Stimulated activated naive CD4-positive, alpha-beta T cell treated with Interleukin-2 at 50 U/mL for 16 hours (primary cell): ENCODE measurements around the gene METTL17.
"Not testable (repeated sequence)": the region's sequence is repeated elsewhere in the genome, so short reads cannot be mapped to it uniquely, and the experiment has no call there.

Experiments used
- DNase-seq: peaks from one replicate; lab custom pipeline; 2025; lab: John Stamatoyannopoulos, UW

METTL17 gene

DNA sequence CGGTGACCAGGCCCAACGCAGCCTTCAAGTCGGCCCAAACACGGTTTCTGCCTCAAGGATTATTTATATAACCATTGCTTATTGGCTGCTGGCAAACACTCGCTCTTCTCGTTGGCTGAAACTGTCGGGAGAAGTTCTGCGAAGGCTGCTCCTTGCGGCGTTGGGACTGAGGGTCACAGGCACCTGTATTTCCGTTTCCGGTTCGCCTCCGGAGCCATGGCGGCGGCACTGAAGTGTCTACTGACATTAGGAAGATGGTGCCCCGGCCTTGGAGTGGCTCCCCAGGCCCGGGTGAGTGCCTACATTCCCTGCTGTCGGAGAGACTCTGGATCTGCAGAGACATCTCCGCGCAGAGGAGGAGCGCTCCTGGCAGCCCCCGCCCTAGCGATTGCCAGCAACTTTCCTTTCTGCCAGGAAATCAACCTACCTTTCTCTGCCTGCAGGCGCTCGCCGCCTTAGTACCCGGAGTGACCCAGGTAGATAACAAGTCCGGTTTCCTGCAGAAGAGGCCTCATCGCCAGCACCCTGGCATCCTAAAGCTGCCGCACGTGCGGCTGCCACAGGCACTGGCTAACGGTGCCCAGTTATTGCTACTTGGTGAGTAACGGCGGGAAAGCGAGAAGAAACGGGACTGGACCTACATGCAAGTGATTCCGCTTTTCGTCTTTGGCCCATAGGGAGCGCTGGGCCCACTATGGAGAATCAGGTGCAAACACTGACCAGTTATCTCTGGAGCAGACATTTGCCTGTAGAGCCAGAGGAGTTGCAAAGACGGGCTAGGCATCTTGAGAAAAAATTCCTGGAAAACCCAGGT lies at the start of gene METTL17:
Gene METTL17 (plus strand): TSS at position 194 of the 814 bp plus-strand sequence. CDS start 23 bp downstream, at position 217.
- DNase-seq: peak; percentile 86

- DNase-seq: not testable (repeated sequence)
These were observed 44.6 kb upstream of the METTL17 start for GRCh38 chr14:20945146-20945545.

GRCh38 chr14:20946707-20947106 lies 43.1 kb upstream of the METTL17 start:
- not testable (repeated sequence) for DNase-seq

GRCh38 chr14:20954736-20955537 lies 34.8 kb upstream of the METTL17 start, which contains the start of gene RNASE2:
TSS of gene RNASE2 (plus strand) at chr14:20955487. CDS start at chr14:20955772, 285 bp downstream.
- DNase-seq: not testable (repeated sequence)

DNA sequence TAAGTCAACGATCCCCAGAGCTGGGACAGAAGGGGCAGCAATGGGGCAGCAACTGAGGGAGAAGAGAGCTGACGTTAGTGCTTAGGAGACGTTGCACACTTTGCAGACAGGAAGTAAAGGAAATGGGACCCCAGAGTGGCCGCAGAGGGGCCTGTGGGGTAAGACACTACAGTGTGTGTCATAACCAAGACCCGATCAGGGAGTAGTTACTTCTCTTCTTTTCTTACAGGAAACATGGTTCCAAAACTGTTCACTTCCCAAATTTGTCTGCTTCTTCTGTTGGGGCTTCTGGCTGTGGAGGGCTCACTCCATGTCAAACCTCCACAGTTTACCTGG lies 34.3 kb upstream of the METTL17 start:
- DNase-seq: not testable (repeated sequence)

DNA sequence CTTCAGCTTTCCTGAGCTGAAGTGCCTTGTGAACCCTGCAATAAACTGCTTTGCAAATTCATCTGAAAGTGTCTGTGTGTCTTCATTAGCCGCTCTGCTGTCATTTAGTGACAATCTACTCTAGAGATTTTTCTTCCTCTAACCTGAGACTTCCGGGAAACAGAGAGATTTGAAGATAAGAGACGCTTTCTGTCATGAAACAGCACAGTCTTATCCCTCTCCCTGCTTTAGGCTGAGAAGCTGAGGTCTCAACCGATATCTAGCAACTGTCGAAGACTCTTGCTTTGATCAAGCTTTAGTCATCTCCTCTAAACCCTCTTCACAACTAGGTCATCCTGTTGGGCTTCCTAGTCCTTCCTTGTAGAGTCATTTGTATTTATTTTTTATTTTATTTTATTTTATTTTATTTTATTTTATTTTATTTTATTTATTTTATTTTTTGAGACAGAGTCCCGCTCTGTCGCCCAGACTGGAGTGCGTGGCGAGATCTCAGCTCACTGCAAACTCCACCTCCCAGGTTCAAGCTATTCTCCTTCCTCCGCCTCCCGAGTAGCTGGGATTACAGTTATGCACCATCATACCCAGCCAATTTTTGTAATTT lies 33.3 kb upstream of the METTL17 start:
- no peak for DNase-seq

GRCh38 chr14:20958946-20959345 lies 30.8 kb upstream of the METTL17 start:
- not testable (repeated sequence) for DNase-seq

- DNase-seq: no peak
These were observed 20.4 kb upstream of the METTL17 start for GRCh38 chr14:20969336-20969735.

- DNase-seq: no peak
These were observed 19.2 kb upstream of the METTL17 start for GRCh38 chr14:20970647-20970982.

DNA sequence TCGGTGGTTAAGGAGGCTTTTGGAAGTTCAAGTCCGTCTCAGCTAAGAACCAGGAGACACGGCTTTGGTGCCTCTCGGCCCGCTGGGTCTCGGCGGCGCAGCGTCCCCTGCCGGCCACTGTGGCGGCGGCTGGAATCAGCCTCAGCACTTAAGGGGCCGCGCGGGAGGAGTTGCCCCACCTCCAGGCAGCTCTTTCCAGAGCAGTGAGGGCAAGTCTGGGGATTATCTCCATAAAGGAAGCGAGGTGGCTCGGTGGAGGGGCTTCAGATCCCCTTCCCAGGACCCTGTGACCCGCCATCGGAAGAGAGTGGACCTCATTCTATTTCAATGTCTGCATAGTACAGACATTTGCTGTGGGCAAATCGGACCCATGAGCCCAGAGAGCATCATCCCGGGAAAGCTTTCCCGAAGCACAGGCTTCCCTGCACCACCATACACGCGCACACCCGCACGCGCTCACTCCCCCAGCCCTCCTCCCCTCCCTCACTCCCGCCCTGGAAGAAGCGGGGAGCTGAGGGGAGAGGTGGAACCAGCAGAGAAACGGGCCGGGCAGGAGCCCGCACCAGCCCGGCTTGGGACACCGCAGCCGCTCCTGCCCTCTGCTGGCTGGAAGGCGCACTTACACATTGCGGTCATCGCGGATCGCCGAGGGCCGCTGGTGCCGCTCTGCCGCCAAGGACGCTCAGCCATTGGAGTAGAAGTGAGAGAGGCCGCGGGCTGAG lies 18.6 kb upstream of the METTL17 start:
- peak; percentile 75 for DNase-seq

DNA sequence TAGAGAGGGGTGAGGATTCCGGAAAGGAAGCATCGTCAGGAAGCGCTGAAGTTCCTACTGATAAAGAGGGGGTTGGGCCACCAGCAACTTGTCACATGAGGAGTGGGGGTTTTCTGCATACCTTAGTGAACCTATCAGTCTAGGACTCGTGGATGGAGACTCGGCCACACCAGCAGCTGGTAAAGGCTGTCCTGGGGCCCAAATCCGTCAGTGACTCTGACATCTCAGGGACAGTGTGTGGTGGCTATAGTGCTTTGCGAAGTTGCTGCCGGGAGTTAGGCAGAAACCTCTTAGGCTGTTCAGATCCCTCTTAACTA lies 18.1 kb upstream of the METTL17 start:
- DNase-seq: no peak

GRCh38 chr14:20973501-20973900 lies 16.3 kb upstream of the METTL17 start:
- DNase-seq: no peak

- no peak for DNase-seq
These were observed 13.5 kb upstream of the METTL17 start for GRCh38 chr14:20976291-20976690.

DNA sequence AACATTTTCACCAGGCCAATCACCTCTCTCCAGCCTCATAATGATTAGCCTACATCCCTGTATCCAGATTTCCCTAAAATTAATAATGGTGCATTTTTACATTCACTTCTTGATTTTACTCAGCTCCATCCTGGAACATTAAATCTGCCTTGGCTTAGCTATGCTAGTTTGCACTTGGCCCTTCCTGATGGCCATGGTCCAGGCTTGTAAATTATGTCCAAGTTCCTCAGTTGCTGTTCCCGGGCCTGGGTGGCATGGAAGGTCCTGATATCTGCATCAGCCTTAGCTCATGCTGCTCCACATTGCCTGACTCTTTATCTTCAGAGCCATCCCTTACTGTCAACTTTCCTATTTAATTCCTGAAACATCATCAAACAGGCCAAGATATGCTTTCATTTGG lies 11.1 kb upstream of the METTL17 start:
- no peak for DNase-seq

- DNase-seq: no peak
These were observed 8.9 kb upstream of the METTL17 start for GRCh38 chr14:20980906-20981305.

GRCh38 chr14:20982646-20983369 lies 7.0 kb upstream of the METTL17 start:
- no peak for DNase-seq

- DNase-seq: not testable (repeated sequence)
These were observed 4.1 kb upstream of the METTL17 start for GRCh38 chr14:20985650-20986049.

DNA sequence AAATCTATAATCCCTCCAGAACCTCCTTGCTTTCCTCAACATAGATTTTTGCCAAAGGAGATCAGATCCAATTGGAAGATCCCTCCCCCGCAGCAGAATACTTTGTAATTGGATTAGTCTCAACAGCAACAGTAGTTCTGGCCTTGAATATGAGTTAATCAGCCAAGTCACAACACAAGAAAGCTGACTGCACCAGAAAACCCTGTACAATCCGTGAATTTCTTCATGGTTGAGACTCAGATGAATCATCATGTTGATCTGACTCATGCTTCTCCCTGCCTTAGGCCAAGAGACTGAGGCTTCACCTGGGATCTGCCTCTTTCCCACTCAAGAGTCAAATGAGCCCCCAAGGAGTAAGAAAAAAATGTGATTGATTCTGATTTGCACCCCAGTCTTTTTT lies 3.0 kb upstream of the METTL17 start:
- no peak for DNase-seq

DNA sequence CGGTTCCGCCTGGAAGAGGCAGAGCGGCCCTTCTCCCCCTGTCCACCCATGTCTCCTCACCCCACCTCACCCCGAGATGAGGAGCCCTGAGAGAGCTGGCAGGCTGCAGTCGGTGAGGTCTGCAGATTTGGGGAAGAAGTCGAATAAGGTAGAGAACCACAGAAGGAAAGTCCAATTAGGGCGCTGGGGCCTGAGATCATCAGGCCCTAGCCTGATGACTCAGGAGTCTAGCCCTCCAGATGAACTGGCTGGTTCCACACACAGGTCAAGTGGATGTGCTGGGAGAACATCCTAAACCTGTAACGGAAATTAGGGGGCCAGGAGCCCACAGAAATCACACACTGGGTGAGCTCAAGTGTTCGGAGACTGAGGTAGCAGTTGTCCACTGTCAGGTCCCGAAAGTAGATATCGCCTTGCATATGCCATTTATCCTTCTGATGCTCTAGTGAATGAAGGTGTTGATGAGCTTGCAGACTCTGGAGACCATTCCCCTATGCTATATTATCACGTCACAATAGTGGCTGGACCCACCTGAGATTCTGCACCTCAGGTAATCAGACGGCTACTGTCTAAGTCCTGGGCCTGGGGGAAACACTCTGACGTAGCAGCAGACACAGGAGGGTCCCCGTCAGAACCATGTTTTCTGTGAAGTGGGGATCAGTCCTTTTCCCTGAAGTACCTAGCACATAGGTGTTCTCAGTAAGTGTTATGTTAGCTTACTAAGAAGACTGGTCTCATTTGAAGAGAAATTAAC lies 886 bp upstream of the METTL17 start:
- DNase-seq: no peak

DNA sequence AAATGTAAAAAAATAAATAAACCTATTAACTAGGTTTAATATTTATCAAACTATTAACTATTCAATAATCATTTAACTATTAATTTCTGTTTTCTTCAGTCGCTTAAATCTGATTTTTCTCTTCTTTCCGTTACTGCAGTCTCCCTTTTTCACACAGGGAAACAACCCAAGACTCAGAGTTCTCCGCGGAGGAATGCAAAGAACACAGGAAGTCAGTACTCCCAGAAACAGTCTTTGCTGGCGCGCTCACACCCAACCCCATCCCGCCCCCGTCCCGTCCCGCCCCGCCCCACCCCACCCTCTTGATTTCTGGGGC lies 351 bp upstream of the METTL17 start:
- DNase-seq: no peak

DNA sequence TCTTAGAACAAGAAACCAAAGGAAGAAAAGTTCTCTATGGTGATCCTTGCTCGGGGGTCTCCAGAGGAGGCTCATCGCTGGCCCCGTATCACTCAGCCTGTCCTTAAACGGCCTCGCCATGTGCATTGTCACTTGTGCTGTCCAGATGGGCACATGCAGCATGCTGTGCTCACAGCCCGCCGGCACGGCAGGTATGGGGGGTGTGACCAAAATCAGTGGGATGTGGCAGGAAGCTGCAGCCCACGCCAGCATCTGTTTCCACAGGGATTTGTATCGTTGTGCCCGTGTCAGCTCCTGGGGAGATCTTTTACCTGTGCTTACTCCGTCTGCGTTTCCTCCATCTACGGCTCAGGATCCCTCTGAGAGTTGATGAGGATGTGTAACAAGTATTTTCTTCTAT lies 6.7 kb downstream of the METTL17 start:
- no peak for DNase-seq
